COR-L47 (cell line): ENCODE results near the gene TLR9.

Experiments used
- DNase-seq: peaks from one replicate; lab custom pipeline; 2025; lab: John Stamatoyannopoulos, UW

TLR9 gene

DNA sequence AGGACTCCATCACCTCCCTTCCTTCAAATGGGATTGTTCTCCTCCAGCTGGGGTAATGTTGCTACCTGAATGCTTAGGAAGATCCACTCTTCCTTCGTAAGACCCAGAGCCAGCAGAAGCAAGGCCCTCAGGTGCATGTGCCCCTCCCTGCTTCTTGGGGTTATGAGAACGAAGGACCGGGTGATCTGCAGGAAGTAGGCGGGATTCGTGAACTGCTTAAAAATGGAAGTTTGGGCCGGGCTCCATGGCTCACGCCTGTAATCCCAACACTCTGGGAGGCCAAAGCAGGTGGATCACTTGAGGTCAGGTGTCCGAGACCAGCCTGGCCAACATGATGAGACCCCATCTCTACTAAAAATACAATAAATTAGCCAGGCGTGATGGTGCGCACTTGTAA is 8.0 kb downstream of the TLR9 start:
- DNase-seq = no peak

DNA sequence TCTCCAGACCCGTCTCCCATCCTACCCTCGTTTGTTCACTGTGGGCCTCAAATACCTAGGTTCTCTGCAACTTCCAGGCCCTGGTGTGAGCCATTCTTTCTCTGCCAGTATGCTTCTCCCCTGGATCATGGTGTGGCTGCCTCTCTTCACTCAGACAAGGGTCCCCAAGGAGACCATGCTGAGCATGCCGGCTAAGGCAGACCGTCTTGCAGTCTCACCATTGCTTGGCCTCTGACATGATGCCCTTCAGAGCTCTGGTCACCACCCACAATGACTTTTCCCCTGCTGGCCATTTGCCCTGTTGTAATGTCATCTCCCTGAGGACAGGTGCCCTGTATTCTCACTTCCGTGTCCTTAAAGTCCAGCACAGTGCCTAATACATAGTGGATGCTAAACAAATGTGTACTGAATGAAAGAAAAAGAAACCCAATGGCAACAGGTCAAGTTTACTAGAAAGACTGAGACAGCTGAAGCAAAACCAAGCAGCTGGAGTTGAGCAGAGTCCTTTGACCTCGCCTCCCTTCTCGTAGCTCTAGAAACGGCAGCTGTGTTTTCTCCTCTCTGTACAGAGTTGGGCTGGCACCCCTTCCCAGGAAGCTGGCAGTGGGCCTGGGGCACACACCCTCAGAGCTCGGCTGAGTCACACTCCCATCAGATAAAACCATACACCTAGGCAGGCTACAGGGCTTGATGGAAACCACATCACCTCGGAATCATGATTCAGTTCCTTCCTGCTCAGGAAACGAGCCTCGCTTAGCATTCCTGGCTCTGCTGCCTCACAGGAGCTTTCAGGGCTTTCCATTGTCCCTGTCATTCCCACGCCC is 8.6 kb downstream of the TLR9 start:
- peak; percentile 76 for DNase-seq

DNA sequence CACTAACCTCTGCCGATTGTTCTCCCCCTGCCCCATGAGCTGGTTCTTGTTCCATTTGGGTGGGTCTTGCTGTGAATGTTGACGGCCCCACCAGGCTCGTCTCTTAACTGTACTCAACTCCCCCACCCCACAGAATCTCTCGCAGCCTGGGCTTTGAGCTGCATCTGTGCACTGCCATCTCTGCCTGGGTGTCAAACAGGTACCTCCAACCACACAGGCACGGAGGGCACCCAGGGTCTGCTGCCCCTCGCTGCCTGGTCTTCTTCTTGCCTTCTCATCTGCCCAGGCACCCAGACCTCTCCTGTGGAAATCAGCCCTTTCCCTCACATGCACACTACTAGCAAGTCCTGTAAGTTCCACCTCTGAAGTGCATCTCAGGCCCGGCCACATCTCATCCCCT is 10.1 kb downstream of the TLR9 start:
- DNase-seq = no peak

DNA sequence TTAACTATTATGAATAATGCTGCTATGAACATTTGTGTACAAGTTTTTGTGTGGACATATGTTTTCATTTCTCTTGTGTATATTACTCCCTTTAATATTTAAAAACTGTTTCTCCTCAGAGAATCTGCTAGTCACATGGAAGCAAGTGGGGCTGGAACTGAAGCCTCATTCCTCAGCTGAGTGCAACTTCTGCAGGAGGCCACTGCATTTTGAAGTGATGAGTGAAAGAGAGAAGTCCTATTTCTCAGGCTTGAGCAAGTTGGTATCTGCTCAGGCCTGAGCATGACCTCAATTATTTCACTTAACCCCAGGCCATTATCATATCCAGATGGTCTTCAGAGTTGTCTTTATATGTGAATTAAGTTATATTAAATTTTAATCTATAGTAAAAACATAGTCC is 11.5 kb downstream of the TLR9 start:
- no peak for DNase-seq

DNA sequence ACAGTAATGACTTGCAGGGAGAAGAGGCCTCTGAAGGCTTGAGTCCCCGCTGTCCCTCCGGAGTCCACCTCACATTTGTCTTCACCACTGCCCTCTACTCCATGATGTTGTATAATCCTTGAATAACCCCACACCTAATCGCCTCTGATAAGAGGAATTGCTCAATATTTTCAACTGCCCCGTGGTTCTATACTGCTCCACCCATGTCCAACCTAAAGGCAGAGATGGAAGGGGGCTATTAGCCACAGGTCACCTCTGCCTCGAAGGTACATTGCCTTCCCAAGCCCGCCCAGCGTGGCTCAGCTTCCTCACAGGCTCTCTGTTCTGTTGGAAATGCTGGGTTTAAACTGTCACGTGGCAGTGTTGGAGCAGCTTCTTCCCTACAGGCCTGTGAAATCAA is 12.4 kb downstream of the TLR9 start:
- no peak for DNase-seq

DNA sequence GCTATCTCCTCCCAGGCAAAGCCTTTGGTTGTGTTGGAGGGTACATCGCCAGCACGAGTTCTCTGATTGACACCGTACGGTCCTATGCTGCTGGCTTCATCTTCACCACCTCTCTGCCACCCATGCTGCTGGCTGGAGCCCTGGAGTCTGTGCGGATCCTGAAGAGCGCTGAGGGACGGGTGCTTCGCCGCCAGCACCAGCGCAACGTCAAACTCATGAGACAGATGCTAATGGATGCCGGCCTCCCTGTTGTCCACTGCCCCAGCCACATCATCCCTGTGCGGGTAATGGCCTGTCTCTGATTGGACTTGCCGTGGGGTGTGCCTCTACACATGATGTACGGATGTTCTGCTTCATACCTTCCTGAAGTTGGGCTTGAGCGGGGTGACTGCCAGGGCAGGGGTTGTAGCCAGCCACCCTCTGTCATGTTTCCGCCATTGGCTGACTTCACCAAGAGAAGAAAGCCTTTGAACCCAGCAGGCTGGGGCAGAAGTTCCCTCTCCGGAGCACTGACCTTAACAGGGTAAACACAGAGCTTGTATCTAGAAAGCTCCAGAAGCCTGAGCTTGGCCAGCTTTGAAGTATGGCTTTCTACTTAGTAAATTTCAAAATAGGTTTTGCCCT is 14.1 kb downstream of the TLR9 start:
- DNase-seq = no peak

DNA sequence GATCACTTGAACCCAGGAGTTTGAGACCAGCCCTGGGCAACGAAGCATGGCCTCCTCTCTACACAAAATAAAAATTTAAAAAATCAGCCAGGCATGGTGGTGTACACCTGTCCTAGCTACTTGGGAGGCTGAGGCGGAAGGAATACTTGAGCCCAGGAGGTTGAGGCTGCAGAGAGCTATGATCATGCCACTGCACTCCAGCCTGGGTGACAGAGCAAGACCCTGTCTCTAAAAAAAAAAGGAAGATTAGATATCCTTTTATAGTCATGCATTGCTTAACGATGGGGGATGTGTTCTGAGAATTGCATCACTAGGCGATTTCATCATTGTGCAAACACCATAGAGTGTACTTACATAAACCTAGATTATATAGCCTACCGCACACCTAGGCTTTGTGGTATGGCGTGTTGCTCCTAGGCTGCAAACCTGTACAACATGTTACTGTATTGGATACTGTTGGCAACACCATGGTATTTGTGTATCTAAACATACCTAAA is 14.8 kb downstream of the TLR9 start:
- no peak for DNase-seq

DNA sequence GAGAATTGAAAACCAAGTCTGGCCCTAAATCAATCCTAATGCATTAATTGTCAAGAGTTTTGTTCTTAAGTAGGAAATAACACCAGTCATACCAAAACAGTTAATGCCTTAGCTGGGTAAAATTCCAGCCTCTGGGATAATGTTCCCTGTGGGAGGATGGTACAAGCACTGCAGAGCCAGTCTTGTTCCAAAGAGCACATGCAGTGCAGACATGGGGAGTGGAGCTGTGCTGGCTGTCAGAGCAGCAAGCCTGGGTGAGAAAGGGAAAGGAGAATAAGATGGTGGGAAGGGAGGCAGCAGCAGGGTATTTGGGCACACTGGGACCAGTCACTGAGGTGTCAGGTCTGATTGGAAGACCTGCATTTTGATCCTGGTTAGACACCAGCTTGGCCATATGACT is 15.4 kb downstream of the TLR9 start:
- no peak for DNase-seq

DNA sequence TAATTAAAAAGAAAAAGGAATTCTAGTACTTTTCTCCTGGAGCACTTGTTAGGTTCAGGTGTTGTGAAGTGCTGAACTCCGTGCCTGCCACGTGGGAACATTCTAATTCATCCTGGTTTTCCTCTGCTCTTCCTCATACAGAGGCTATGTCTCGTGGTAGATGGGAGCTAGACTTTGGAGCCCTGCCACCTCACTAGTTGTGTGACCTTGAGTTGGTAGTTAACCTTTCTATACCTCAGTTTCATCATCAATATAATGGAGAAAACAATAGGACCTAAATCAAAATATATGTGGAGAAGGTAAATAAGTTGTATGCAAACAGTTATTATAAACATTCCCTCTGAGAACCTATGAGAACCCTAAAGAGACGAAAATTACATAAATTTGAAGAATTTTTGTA is 16.9 kb downstream of the TLR9 start:
- DNase-seq = no peak

DNA sequence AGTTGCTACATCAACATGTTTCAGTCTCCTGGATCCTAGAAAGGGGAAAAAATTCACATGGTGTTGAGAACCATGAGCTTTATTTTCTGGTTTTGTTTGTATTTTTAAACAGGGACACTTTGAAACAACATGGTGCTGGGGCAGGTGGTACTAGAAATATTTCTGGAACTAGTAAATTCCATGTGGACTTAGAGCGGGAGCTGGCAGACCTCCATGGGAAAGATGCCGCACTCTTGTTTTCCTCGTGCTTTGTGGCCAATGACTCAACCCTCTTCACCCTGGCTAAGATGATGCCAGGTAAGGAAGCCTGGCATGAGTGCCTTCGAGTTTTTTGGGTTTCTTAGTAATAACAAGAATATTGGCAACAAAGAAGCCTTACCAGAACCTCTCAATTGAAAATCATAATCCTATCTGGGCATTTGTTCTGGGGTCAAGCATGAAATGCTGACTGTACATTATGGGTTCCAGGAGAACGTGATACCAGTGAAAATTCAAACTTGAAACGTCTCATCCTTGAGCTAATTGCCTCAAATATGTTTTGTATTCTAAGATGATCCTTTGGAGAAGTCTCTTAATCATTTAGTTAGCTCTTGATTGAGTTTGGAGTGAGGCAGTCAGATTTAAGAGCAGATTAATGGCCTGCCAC is 19.6 kb downstream of the TLR9 start:
- DNase-seq = no peak

DNA sequence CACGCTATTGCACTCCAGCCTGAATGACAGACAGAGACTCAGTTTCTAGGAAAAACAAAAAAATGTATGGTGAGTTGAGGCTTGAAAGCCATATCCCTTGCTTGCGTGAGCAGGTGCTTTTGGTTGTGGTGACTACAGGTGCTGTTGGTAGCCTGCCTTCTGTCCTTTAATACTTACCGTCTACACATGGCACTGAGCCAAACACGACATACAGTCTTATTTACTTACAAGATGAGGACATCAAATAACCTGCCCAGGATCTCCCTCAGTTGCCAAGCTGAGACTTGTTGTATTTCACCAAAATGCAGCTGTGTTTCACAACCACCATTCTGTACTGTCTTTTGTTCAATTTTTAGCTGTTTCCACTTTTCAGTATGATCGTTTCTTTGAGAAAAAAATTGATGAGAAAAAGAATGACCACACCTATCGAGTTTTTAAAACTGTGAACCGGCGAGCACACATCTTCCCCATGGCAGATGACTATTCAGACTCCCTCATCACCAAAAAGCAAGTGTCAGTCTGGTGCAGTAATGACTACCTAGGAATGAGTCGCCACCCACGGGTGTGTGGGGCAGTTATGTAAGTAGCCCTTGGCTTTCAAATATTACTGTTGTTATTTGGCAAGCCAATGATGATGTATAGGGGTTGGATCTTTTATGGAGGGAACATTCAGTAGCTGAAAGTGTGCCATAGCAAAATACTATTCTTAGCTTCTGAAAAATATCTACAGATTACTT is 20.9 kb downstream of the TLR9 start:
- peak; percentile 73 for DNase-seq

DNA sequence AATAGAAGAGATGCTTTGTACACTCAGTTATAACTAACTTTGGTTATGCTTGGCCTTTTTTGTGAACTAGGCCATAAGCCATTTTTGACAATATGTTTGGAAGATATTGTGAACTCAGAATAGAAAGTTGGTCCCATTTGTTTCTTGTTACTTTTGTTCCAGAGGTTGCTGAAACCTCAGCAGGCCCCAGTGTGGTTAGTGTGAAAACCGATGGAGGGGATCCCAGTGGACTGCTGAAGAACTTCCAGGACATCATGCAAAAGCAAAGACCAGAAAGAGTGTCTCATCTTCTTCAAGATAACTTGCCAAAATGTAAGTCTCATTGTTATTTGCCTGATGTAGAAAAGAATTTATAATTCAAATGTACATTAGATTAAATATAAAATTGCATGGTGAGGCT is 21.7 kb downstream of the TLR9 start:
- DNase-seq = no peak

DNA sequence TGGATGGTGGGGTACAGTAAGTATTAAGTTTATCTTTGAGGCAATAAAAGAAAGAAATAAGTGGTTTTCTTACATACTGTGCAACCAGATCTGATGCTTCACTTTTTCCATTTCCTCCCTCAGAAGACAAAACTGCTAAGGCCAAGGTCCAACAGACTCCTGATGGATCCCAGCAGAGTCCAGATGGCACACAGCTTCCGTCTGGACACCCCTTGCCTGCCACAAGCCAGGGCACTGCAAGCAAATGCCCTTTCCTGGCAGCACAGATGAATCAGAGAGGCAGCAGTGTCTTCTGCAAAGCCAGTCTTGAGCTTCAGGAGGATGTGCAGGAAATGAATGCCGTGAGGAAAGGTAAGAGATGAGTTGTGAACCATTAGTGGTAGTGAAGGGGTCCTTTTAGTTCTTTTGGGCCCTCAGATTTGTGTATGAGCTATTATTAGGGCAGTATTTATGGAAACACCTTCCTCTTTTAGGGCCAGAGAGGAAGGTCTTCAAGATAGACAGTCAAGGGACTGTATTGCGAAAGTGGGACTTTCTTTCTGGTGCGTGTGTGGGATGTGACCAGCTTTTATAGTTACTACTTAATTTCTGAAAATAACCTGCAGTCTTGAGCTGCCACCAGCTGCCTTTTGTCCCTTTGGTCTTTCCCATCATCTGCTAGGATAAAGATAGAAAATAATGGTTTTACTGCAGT is 22.9 kb downstream of the TLR9 start:
- DNase-seq = no peak

DNA sequence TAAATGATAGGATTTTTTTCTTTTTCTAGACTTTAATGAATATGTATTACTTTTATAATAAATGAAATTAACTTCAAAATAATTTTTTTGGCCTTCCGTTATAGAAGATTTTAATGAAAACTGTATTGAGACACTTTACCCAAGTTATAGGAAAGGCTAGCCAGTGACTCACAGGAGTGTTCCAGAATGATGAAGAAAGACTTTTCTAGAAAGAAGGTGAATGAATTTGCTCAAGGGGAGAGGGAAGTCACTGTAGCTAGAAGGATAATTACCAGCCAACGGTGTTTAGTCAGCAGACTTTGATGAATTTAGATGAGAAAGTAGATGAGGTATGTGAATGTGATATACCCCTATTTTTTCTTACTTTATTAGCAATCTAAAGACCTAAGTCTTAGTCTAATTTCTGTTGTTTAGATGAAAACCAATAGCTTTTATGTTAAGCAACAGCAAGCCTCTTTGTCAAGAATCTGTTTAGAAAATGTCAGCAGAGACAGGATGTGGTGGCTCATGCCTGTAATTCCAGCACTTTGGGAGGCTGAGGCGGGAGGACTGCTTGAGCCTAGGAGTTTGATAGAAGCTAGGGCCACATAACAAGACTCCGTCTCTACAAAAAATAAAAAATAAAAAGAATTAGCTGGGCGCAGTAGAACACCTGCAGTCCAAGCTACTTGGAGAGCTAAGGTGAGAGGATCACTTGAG is 24.3 kb downstream of the TLR9 start:
- no peak for DNase-seq

DNA sequence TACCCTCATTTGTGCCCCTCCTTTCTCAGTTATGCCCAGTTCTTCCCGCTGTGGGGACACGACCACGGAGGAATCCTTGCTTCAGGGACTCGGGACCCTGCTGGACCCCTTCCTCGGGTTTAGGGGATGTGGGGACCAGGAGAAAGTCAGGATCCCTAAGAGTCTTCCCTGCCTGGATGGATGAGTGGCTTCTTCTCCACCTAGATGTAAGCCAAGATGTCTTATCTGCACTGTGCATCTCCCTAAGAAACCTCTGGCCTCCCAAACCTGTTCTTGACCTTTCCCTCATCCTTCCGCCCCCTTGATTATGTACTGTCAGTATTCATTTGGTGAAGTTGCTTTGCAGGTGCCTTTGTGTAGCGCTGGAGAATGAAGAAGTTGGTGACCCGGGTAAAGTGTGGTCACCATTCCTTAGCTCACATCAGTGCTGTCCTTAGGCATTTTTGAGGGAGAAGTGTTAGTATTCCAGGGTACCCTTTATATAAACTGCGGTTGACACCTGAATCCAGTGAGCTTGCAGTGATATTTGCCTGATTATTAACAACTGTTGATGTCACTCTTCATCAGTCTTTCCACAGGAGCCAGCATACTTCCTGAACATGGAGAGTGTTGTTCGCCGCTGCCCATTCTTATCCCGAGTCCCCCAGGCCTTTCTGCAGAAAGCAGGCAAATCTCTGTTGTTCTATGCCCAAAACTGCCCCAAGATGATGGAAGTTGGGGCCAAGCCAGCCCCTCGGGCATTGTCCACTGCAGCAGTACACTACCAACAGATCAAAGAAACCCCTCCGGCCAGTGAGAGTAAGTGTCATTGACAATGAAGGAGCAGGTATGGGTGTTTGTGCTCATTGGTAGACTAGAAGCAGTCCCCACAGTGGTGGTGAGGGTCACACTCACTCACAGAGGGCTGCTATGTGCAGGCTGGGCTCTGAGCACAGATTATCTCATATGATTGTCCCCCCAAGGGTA is 26.5 kb downstream of the TLR9 start:
- no peak for DNase-seq

DNA sequence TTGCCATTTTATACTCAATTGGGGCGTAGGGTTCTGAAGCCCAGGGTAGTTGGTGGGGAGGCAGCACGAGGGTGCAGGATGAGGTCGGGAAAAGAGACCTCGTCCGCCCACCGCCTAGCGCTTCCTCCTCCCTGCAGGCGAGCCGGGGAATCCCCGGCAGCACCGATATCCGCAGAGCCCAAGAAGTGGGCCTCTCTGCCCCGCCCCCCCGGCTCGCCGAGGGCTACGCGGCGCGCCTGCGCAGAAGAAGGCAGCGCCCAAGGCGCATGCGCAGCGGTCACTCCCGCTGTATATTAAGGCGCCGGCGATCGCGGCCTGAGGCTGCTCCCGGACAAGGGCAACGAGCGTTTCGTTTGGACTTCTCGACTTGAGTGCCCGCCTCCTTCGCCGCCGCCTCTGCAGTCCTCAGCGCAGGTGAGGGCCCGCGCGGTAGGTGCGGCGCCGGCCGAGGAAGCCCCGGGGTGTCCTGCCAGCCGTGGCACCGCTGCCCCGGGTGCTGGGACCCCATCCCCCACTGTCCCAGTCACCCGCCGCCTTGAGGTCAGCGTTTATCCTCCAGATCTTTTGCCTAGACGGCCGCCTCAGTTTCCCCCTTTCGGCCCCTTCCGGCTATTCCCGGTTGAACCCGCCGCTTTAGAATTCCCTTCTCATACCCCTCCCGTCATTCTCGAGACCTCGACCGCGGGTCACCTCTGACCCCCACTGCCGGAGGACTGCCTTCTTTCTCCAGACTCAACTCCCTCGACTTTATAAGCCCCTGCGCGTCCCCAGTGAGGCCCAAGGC is 27.4 kb downstream of the TLR9 start, which contains the start of gene ALAS1:
Gene ALAS1 (plus strand): TSS at position 319 of the 784 bp plus-strand sequence. CDS start 1,082 bp downstream, outside the sequence.
- DNase-seq = peak; percentile 79

DNA sequence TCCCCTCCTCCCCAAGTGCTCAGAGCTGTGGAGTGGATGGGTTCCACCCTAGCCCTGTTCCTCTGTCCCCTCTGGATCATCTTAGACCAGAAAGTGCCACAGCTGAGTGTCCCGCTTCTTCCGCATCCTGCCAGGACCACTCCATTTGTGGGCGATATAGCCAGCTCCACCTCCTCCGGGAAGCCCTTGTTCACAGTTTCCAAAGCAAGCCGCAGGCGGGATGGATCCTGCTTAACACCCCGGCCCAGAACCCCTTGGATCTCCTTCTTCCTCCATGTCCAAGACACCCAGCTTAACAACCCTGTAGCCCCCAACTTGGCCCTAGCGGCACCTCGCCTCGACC is 28.0 kb downstream of the TLR9 start:
- DNase-seq = no peak

DNA sequence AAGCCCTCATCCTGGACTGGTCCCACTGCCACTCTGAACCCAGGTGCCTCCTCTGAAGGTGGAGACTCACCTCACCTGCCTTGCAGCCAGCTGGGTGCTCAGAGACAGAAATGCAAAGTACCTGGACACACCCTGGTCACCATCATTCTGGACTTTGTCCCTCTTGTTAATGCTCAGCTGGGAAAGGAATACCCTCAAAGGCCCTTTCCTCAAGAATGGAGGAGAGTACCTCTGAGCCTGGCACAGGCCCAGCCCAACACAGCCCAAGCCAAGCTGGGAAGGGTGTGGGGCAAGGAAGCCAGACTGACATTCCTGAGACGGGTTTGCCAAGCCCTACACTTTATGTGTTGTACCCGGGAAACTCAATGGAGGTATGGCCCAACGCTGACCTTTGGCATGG is 28.5 kb downstream of the TLR9 start:
- no peak for DNase-seq

DNA sequence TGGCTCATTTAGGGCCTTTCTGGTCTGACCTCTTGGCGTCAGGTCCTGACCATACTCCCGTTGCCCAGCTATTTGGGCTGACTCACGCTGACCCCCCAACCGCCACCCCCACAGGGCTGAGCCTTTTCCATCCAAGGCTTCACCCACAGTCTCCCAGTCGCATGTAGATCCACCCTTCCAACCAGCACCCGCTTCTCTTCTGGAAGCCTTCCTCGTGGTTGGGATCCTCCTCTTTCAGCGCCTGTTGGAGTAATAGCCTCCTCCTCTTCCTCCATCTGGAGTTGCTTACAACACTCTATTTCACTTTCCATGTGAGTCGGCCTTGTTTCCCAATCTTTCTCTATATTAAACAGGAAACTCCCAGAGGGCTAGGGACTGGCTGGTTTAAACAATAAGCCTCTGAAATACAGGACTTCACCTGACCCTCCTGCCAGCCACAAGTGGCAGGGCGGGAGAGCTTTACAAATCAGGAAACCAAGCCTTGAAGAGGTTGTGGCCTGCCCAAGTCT is 29.6 kb downstream of the TLR9 start:
- no peak for DNase-seq
